ENCODE measurements around the gene PARM1. TPM values are rescaled to one million over a fixed set of nuclear protein-coding genes. Genes with fewer than 3 reads are reported as not detected.

Gene PARM1
- total RNA-seq, 1 donor from 2014 or later, result 6.4 TPM

DNA sequence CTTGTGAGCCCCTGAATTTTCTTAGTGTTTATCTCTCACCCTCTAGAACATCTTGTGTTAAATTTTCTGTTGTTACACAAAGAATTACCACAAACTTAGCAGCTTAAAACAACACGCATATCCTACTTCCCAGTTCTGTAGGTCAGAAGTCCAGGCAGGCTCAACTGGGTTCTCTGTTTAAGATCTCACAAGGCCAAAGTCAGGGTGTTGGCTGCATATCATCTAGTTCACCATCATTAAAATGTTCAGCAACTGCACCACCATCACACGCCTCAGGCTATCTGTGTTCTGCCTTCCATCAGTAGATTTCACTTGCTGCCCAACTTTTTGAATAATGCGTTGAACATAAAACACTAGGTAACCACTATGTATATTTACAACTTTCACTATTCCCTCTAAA, 130.5 kb downstream of the PARM1 start:
- no peak for DNase-seq (ENCODE audit: low spot score, unreplicated experiment)
- Mint-ChIP-seq H3K4me1 (ENCODE audit: low read depth) (no peaks in the 10 kb centered on the region), H3K9me3 (ENCODE audit: low read depth) (no peaks in the 10 kb centered on the region), H3K27me3 (no peaks in the 10 kb centered on the region), H3K36me3 (ENCODE audit: insufficient read depth) (no peaks in the 10 kb centered on the region), H3K27ac (no peak overlapping the region), H3K4me3 (ENCODE audit: low read depth) (no peak overlapping the region)
- TF ChIP-seq, protein P1, sequence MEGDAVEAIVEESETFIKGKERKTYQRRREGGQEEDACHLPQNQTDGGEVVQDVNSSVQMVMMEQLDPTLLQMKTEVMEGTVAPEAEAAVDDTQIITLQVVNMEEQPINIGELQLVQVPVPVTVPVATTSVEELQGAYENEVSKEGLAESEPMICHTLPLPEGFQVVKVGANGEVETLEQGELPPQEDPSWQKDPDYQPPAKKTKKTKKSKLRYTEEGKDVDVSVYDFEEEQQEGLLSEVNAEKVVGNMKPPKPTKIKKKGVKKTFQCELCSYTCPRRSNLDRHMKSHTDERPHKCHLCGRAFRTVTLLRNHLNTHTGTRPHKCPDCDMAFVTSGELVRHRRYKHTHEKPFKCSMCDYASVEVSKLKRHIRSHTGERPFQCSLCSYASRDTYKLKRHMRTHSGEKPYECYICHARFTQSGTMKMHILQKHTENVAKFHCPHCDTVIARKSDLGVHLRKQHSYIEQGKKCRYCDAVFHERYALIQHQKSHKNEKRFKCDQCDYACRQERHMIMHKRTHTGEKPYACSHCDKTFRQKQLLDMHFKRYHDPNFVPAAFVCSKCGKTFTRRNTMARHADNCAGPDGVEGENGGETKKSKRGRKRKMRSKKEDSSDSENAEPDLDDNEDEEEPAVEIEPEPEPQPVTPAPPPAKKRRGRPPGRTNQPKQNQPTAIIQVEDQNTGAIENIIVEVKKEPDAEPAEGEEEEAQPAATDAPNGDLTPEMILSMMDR (IDR thresholded peaks at IDR 0.05; ENCODE audit: unreplicated experiment), result no peak

- no peak for DNase-seq (ENCODE audit: low spot score, unreplicated experiment)
- Mint-ChIP-seq H3K4me1 (ENCODE audit: low read depth) (no peaks in the 10 kb centered on the region), H3K9me3 (ENCODE audit: low read depth) (no peaks in the 10 kb centered on the region), H3K4me3 (ENCODE audit: low read depth) (no peak overlapping the region), H3K27me3 (no peaks in the 10 kb centered on the region), H3K27ac (no peak overlapping the region), H3K36me3 (ENCODE audit: insufficient read depth) (no peaks in the 10 kb centered on the region)
- TF ChIP-seq, protein P1 (IDR thresholded peaks at IDR 0.05; ENCODE audit: unreplicated experiment), result no peak
Observed at GRCh38 chr4:75065909-75066308, 133.0 kb downstream of the PARM1 start.

DNA sequence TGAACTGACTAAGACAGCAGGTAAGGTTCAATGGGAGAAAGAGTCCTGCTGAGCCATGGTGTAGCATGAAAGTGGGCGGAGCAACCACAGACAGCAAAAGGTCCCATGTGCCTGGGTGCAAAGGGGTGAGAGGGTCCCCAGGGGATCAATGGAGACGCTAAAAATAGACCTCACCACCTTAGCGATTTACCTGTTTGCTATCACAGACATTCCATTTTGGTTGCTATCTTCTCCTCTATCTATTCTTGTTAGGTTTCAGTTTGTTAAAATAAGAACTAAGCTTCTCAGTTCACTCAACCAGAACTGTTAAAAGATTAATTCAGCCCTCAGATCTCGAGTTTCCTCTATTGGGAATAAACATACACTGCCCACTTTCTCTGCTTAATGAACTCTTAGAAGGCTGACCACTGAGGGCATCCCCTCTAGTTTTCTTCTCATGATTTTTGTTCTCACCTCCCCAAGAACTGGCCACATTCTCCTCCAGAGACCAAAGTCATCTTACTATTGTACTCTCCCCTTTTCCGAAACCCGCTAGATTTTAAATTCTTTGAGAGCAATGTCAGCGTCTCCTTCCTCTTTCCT, 136.7 kb downstream of the PARM1 start:
- Mint-ChIP-seq H3K36me3 (ENCODE audit: insufficient read depth) (no peaks in the 10 kb centered on the region), H3K4me3 (ENCODE audit: low read depth) (no peak overlapping the region)

GRCh38 chr4:75071317-75071716, 138.4 kb downstream of the PARM1 start:
- Mint-ChIP-seq H3K4me3 (ENCODE audit: low read depth) (no peak overlapping the region), H3K36me3 (ENCODE audit: insufficient read depth) (no peaks in the 10 kb centered on the region), H3K27ac (no peak overlapping the region), H3K27me3 (no peaks in the 10 kb centered on the region), H3K9me3 (ENCODE audit: low read depth) (peaks cover 5% of the 10 kb centered on the region), H3K4me1 (ENCODE audit: low read depth) (no peaks in the 10 kb centered on the region)
- no peak for DNase-seq (ENCODE audit: low spot score, unreplicated experiment)
- TF ChIP-seq, protein P1 (IDR thresholded peaks at IDR 0.05; ENCODE audit: unreplicated experiment), result no peak

More for the DNA sequence above, 136.7 kb downstream of the PARM1 start:
- no peaks in the 10 kb centered on the region for H3K9me3 Mint-ChIP-seq (ENCODE audit: low read depth)
- TF ChIP-seq, protein P1 (IDR thresholded peaks at IDR 0.05; ENCODE audit: unreplicated experiment), result no peak
- no peak overlapping the region for H3K27ac Mint-ChIP-seq
- DNase-seq (ENCODE audit: low spot score, unreplicated experiment), result no peak
- H3K27me3 Mint-ChIP-seq, result no peaks in the 10 kb centered on the region
- no peaks in the 10 kb centered on the region for H3K4me1 Mint-ChIP-seq (ENCODE audit: low read depth)

DNA sequence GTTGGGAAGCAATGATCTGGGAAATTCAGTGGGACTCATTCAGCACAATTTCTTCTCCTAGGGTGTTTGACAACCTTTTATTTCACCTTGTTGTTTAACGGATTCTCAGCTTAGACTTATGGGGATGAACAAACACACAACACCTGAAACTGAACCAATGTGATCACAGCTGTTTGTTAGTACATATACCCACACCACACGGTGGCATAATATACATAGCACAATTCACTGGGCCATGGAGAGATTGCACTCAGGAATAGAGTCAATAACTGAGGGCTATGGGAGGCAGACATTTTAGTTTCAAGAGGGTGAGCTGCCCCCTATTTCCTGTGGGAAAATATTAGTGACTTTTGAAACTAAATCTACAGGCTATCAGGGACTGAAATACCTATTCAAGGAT, 148.0 kb downstream of the PARM1 start:
- peaks cover 22% of the 10 kb centered on the region for H3K9me3 Mint-ChIP-seq (ENCODE audit: low read depth)
- TF ChIP-seq, protein P1 (IDR thresholded peaks at IDR 0.05; ENCODE audit: unreplicated experiment), result no peak
- H3K27ac Mint-ChIP-seq, result no peak overlapping the region
- DNase-seq (ENCODE audit: low spot score, unreplicated experiment), result no peak
- no peaks in the 10 kb centered on the region for H3K4me1 Mint-ChIP-seq (ENCODE audit: low read depth)
- no peak overlapping the region for H3K4me3 Mint-ChIP-seq (ENCODE audit: low read depth)
- no peaks in the 10 kb centered on the region for H3K27me3 Mint-ChIP-seq
- peaks cover 13% of the 10 kb centered on the region for H3K36me3 Mint-ChIP-seq (ENCODE audit: insufficient read depth)
